OCI-LY7 (cell line): ENCODE data around the gene RBP4.

Experiments used
- EZH2phosphoT487 ChIP-seq: fragments of 200-600 bp; sonication (generic); IDR thresholded peaks from 2 replicates; pipeline ENCODE4 v1.6.1; 2018; ENCODE audit warnings: low read depth, borderline replicate concordance, mild to moderate bottlenecking, mixed run types, antibody characterized with exemption, low read length, moderate library complexity, mixed read lengths
- TF ChIP-seq, protein P1 (sequence below): fragments of 200-600 bp; sonication (generic); conservative IDR thresholded peaks from 2 replicates; pipeline ENCODE4 v1.5.1; 2014; ENCODE audit warnings: mild to moderate bottlenecking, antibody characterized with exemption, low read length, moderate library complexity, mixed read lengths

DNA sequence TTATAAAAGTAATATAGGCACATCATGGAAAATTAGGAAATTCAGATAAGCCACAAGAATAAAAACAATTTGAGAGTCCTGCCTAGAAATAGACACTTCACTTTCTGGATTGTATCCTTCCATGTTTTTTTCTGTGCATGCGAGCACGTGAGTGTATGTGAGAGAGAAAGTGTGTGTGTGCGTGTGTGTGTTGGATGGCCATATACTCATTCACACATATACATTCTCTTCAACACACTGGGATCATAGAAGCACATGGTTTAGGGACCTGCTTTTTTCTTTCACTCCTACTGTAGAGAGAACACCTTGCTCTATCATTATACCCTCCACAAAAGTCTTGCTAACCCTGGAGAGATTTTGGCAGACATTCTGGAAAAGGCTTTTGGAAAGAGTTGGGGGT lies 27.1 kb downstream of the RBP4 start:
- TF ChIP-seq, protein P1, sequence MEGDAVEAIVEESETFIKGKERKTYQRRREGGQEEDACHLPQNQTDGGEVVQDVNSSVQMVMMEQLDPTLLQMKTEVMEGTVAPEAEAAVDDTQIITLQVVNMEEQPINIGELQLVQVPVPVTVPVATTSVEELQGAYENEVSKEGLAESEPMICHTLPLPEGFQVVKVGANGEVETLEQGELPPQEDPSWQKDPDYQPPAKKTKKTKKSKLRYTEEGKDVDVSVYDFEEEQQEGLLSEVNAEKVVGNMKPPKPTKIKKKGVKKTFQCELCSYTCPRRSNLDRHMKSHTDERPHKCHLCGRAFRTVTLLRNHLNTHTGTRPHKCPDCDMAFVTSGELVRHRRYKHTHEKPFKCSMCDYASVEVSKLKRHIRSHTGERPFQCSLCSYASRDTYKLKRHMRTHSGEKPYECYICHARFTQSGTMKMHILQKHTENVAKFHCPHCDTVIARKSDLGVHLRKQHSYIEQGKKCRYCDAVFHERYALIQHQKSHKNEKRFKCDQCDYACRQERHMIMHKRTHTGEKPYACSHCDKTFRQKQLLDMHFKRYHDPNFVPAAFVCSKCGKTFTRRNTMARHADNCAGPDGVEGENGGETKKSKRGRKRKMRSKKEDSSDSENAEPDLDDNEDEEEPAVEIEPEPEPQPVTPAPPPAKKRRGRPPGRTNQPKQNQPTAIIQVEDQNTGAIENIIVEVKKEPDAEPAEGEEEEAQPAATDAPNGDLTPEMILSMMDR = no peak
- no peak for TF ChIP-seq EZH2phosphoT487
